SK-N-SH (cell line): ENCODE results near the gene HTR3E.

ENCODE experiments used
- CTCF ChIP-seq: fragments of 200-600 bp; sonication (generic); IDR thresholded peaks from 2 replicates; pipeline ENCODE4 v1.6.1; 2017; ENCODE audit warnings: antibody characterized with exemption, mild to moderate bottlenecking, moderate library complexity
- ELF1 ChIP-seq: IDR thresholded peaks from 2 replicates; pipeline ENCODE4 v1.4.0; 2012
- EP300 ChIP-seq, 2 experiments: IDR thresholded peaks; 2 replicates each; pipeline versions ENCODE4 v1.4.0 to v1.6.1; 2012; ENCODE audit warnings: borderline replicate concordance in 1 of 2, low read depth in 1 of 2, low read length in 1 of 2
- FOXM1 ChIP-seq: IDR thresholded peaks from 2 replicates; pipeline ENCODE4 v1.4.0; 2012; ENCODE audit warnings: low read depth, mild to moderate bottlenecking
- GABPA ChIP-seq: IDR thresholded peaks from 2 replicates; pipeline ENCODE4 v1.4.0; 2012; ENCODE audit warnings: low read depth, mild to moderate bottlenecking
- POLR2AphosphoS5 ChIP-seq: IDR thresholded peaks from 2 replicates; pipeline ENCODE4 v1.6.1; 2012; ENCODE audit warnings: low read depth, low read length
- RAD21 ChIP-seq: IDR thresholded peaks from 2 replicates; pipeline ENCODE4 v1.6.1; 2012; ENCODE audit warnings: mild to moderate bottlenecking, low read length
- SIN3A ChIP-seq: IDR thresholded peaks from 2 replicates; pipeline ENCODE4 v1.6.1; 2012; ENCODE audit warnings: low read depth, mild to moderate bottlenecking, low read length, moderate library complexity, borderline replicate concordance
- SMC3 ChIP-seq: IDR thresholded peaks from 2 replicates; pipeline ENCODE4 v1.6.1; 2012; ENCODE audit warnings: low read depth, low read length, improper control_type of control experiment
- TEAD4 ChIP-seq: IDR thresholded peaks from 2 replicates; pipeline ENCODE4 v1.4.0; 2012; ENCODE audit warnings: mild to moderate bottlenecking, borderline replicate concordance; ENCODE audit not compliant: insufficient read depth

GRCh38 chr3:184129012-184129411, 32.1 kb downstream of the HTR3E start:
- TF ChIP-seq CTCF (peak; percentile 52), SMC3 (peak; percentile 25; the same call in 1 of the 2 replicates), RAD21 (peak; percentile 50), EP300 (IDR thresholded peaks at IDR 0.05; ENCODE audit: borderline replicate concordance in 1 of 2, low read depth in 1 of 2, low read length in 1 of 2) (no peak), TEAD4 (no peak), ELF1 (no peak), SIN3A (no peak), FOXM1 (no peak), GABPA (no peak), POLR2AphosphoS5 (no peak)
